Measurements from ENCODE around the gene TPCN2. TPM values are rescaled to one million over a fixed set of nuclear protein-coding genes. Genes with fewer than 3 reads are reported as not detected.
A peak's percentile ranks its signal among the peaks of the same experiment; 100 is the strongest.
"Not testable (repeated sequence)": the region's sequence is repeated elsewhere in the genome, so short reads cannot be mapped to it uniquely, and the experiment has no call there.

Gene TPCN2
- total RNA-seq, 6 donors from 2014 or later: 12.5 to 61.8 (median 18.8) TPM

GRCh38 chr11:69135420-69136363 is 87.0 kb downstream of the TPCN2 start:
- 86 to 88% methylated on average over 13 to 14 of the region's 14 CpGs for WGBS, 2 donors
- H3K4me1 ChIP-seq: peaks cover 8 to 13% (median 10%) of the 10 kb centered on the region in 4 donors
- ATAC-seq (ENCODE audit: low FRiP score in 2 of 2) (no peak), DNase-seq (no peak)
- H3K27me3 ChIP-seq: no peaks in the 10 kb centered on the region
- H3K27ac ChIP-seq: no peak overlapping the region
- TF ChIP-seq POLR2AphosphoS5 (IDR thresholded peaks at IDR 0.05) (no peak), POLR2A (IDR thresholded peaks at IDR 0.05) (no peak), EP300 (IDR thresholded peaks at IDR 0.05) (no peak), CTCF (IDR thresholded peaks at IDR 0.05) (no peak)
- H3K4me3 ChIP-seq: no peak overlapping the region
- H3K9me3 ChIP-seq: no peaks in the 10 kb centered on the region
- no peaks in the 10 kb centered on the region for H3K36me3 ChIP-seq

- Histone ChIP-seq H3K9me3 (no peaks in the 10 kb centered on the region), H3K36me3 (no peaks in the 10 kb centered on the region), H3K4me3 (no peak overlapping the region), H3K27ac (no peak overlapping the region), H3K27me3 (no peaks in the 10 kb centered on the region), H3K4me1 (peaks cover 5 to 7% (median 6%) of the 10 kb centered on the region in 4 donors)
- DNase-seq (no peak), ATAC-seq (ENCODE audit: low FRiP score in 2 of 2) (no peak)
- 93 to 100% methylated on average over 6 of the region's 9 CpGs for WGBS, 2 donors
- no peak for TF ChIP-seq POLR2A (IDR thresholded peaks at IDR 0.05)
- TF ChIP-seq EP300 (IDR thresholded peaks at IDR 0.05): no peak
- no peak for TF ChIP-seq CTCF (IDR thresholded peaks at IDR 0.05)
- no peak for TF ChIP-seq POLR2AphosphoS5 (IDR thresholded peaks at IDR 0.05)
These were observed 87.7 kb downstream of the TPCN2 start for GRCh38 chr11:69136471-69136870.

- H3K9me3 ChIP-seq: no peaks in the 10 kb centered on the region
- DNase-seq (no peak), ATAC-seq (ENCODE audit: low FRiP score in 2 of 2) (no peak)
- no peak overlapping the region for H3K4me3 ChIP-seq
- no peak overlapping the region for H3K27ac ChIP-seq
- no peaks in the 10 kb centered on the region for H3K4me1 ChIP-seq
- WGBS, 2 donors: 87% methylated on average over 6 to 8 of the region's 8 CpGs
- no peak for TF ChIP-seq POLR2AphosphoS5 (IDR thresholded peaks at IDR 0.05)
- TF ChIP-seq CTCF (IDR thresholded peaks at IDR 0.05): no peak
- no peak for TF ChIP-seq POLR2A (IDR thresholded peaks at IDR 0.05)
- TF ChIP-seq EP300 (IDR thresholded peaks at IDR 0.05): no peak
- H3K27me3 ChIP-seq: no peaks in the 10 kb centered on the region
- H3K36me3 ChIP-seq: no peaks in the 10 kb centered on the region
These were observed 88.6 kb downstream of the TPCN2 start for GRCh38 chr11:69137151-69137844.

GRCh38 chr11:69138265-69138664 is 89.5 kb downstream of the TPCN2 start:
- no peak for DNase-seq
- Histone ChIP-seq H3K9me3 (no peaks in the 10 kb centered on the region), H3K4me1 (no peaks in the 10 kb centered on the region), H3K36me3 (no peaks in the 10 kb centered on the region), H3K4me3 (no peak overlapping the region), H3K27me3 (no peaks in the 10 kb centered on the region), H3K27ac (no peak overlapping the region)
- 67 to 75% methylated on average over 3 of the region's 3 CpGs for WGBS, 2 donors
- ATAC-seq (ENCODE audit: low FRiP score in 2 of 2): peak in 1 of 2 donors; percentile 63
- TF ChIP-seq EP300 (IDR thresholded peaks at IDR 0.05): no peak
- no peak for TF ChIP-seq CTCF (IDR thresholded peaks at IDR 0.05)
- TF ChIP-seq POLR2AphosphoS5 (IDR thresholded peaks at IDR 0.05): no peak
- TF ChIP-seq POLR2A (IDR thresholded peaks at IDR 0.05): no peak

GRCh38 chr11:69140161-69140560 is 91.4 kb downstream of the TPCN2 start:
- 93 to 97% methylated on average over 7 of the region's 7 CpGs for WGBS, 2 donors
- not testable (repeated sequence) for H3K4me1 ChIP-seq; H3K27ac ChIP-seq; ATAC-seq (ENCODE audit: low FRiP score in 2 of 2); H3K4me3 ChIP-seq; H3K9me3 ChIP-seq; H3K36me3 ChIP-seq; H3K27me3 ChIP-seq; DNase-seq

All from upper lobe of left lung (tissue), 6 donors.